ENCODE data around the gene PHAF1.

The PHAF1 gene

DNA sequence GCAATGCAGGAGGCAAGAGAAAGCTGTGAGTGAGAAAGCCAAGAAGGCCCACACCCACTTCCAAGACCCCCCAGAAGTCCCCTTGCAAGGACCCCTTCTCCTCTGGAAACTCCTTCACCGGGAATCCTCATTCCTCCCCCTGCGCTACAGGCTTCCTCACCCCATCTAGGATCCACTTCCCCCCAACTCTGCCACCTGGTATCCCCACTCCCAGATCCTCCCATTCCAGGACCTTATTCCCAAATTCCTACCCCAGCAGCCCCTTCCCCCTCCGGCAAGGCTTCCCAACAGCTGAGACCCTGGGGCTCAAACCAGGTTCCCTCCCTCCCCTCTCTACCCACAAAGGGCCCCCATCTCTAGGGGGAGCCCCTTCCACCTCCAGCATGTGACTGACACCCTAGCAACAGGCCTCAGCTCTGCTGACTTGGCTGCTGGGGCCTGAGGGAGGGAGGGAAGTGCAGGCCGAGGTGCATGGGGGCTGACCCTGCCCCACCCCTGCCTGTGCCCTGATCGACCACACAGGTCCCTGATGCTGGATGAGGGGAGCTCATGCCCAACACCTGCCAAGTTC is 56.9 kb downstream of the PHAF1 start:
- peak overlapping the region; percentile 80 for H3K27ac Mint-ChIP-seq
- intact Hi-C loops (cut with micrococcal nuclease), result no loop called here
- H3K4me3 Mint-ChIP-seq, result peak overlapping the region; percentile 57
- no peaks in the 10 kb centered on the region for H3K9me3 Mint-ChIP-seq
- H3K27me3 Mint-ChIP-seq, result peaks cover 77% of the 10 kb centered on the region
- H3K36me3 Mint-ChIP-seq (ENCODE audit: low read depth), result peaks cover 45% of the 10 kb centered on the region
- H3K4me1 Mint-ChIP-seq (ENCODE audit: low read depth), result peaks cover 86% of the 10 kb centered on the region

DNA sequence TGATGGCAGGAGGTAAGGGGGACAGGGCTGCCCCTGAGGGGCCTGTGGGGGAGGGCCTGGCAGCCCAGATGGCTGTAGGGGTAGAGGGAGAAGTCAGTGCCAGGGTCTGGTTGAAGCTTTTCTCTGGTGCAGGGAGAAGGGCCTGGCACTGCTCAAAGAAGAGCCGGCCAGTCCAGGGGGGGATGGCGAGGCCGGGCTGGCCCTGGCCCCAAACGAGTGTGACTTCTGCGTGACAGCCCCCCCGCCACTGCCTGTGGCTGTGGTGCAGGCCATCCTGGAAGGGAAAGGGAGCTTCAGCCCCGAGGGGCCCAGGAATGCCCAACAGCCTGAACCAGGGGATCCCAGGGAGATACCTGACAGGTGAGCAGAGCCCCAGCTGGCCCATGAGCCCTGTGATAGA is 57.8 kb downstream of the PHAF1 start:
- H3K4me3 Mint-ChIP-seq, result no peak overlapping the region
- H3K27me3 Mint-ChIP-seq, result peaks cover 77% of the 10 kb centered on the region
- peak overlapping the region; percentile 80 for H3K27ac Mint-ChIP-seq
- no peaks in the 10 kb centered on the region for H3K9me3 Mint-ChIP-seq
- H3K4me1 Mint-ChIP-seq (ENCODE audit: low read depth), result peaks cover 89% of the 10 kb centered on the region
- peaks cover 50% of the 10 kb centered on the region for H3K36me3 Mint-ChIP-seq (ENCODE audit: low read depth)
- intact Hi-C loops (cut with micrococcal nuclease), result no loop called here

DNA sequence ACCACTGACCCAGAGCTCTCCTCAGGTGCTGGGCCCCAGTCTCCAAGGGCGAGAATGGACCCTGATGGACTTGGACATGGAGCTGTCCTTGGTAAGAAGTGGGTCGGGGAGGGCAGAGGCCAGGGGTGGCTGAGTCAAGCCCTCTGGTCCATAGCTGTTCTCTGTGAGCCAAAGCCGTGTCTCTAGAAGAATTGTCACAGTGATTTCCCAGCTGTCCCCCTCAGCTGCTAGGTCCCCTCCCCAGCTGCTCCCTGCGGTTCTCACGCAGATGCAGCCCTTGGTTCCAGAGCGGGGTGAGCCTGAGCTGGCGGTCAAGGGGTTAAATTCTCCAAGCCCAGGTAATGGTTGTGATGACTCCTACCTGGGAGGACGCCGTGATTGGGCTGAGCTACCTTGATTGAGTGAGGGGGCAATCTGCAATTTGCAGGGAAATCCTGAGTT is 59.3 kb downstream of the PHAF1 start:
- peaks cover 75% of the 10 kb centered on the region for H3K27me3 Mint-ChIP-seq
- no peak overlapping the region for H3K4me3 Mint-ChIP-seq
- peaks cover 88% of the 10 kb centered on the region for H3K4me1 Mint-ChIP-seq (ENCODE audit: low read depth)
- peak overlapping the region; percentile 88 for H3K27ac Mint-ChIP-seq
- no peaks in the 10 kb centered on the region for H3K9me3 Mint-ChIP-seq
- intact Hi-C loops (cut with micrococcal nuclease), result no loop called here
- H3K36me3 Mint-ChIP-seq (ENCODE audit: low read depth), result peaks cover 50% of the 10 kb centered on the region

DNA sequence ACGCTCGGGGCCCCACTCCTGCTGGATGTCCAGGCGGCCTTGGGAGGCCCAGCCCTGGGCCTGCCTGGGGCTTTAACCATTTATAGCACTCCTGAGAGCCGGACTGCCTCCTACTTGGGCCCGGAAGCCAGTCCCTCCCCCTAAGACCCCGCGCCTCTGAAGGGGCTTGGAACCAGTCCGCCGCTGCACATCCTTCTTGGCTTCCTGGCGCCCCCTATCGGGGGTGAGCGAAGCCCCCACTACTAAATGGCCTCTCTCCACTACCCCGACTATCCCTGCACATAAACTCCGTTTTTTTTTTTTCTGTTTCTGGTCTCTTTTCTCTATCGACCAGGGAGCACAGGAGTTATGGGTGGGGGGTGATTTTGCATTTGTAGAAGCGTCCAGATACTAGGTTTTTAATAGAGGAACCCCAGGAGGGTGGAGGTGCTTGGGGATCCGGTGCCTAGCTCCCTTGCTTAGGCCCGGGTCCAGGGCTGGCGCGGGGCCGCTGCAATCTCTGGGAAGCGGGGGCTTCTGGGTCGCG is 60.0 kb downstream of the PHAF1 start:
- Mint-ChIP-seq H3K9me3 (no peaks in the 10 kb centered on the region), H3K36me3 (ENCODE audit: low read depth) (peaks cover 50% of the 10 kb centered on the region), H3K27me3 (peaks cover 78% of the 10 kb centered on the region), H3K4me3 (peak overlapping the region; percentile 72), H3K4me1 (ENCODE audit: low read depth) (peaks cover 92% of the 10 kb centered on the region), H3K27ac (peak overlapping the region; percentile 88)
- intact Hi-C loops (cut with micrococcal nuclease), result no loop called here

DNA sequence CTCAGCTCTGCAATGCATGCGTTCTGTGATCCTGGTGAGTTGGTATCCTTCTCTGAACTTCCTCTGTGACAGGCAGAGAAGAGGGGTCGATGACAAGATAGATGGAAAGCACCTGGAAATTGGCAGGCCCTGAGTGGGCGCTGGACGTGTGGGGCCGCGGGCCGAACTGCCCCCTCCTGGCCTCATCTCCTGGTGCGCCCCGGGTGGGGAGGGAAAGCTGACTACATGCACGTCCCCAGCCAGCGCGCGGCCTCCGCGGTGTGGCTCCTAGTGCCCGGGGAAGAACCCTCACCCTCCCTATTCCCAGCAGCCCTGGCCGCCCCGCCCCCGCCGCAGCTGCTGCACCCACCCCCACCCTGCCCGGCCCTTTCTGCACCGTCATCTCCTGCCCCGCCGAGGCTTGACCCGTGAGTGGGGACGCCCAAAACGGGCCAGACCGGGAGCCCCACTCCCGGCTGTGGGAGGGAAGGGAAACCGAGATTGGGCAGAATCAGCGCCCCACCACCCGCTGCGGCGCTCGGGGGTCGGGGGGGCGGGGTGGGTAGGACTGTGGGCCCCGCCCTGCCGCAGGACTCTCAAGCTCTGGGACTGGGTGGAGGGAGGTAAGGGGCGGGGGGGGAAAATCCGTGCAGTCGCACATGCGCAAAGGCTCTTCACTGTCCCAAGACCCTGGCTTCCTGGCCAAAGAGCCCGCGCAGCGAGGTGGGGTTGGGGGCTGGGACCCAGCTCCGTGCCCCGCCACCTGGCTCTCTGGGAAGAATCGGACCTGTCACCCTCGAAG is 60.6 kb downstream of the PHAF1 start, which contains the start of gene NOL3:
TSS of gene NOL3 (plus strand) at position 371 of the 781 bp plus-strand sequence.
- intact Hi-C loops (cut with micrococcal nuclease), result no loop called here

GRCh38 chr16:67170949-67171649 is 61.4 kb downstream of the PHAF1 start:
- Mint-ChIP-seq H3K27ac (peak overlapping the region; percentile 88), H3K36me3 (ENCODE audit: low read depth) (peaks cover 55% of the 10 kb centered on the region), H3K4me3 (peak overlapping the region; percentile 66), H3K27me3 (peaks cover 77% of the 10 kb centered on the region), H3K9me3 (no peaks in the 10 kb centered on the region), H3K4me1 (ENCODE audit: low read depth) (peaks cover 80% of the 10 kb centered on the region)
- intact Hi-C loops (cut with micrococcal nuclease), result no loop called here

More for the DNA sequence above, 60.6 kb downstream of the PHAF1 start, which contains the start of gene NOL3:
- H3K27ac Mint-ChIP-seq, result peak within 1 kb of the TSS; percentile 88
- no peaks in the 10 kb centered on the region for H3K9me3 Mint-ChIP-seq
- H3K4me3 Mint-ChIP-seq, result peak within 1 kb of the TSS; percentile 72
- peaks cover 87% of the 10 kb centered on the region for H3K4me1 Mint-ChIP-seq (ENCODE audit: low read depth)
- H3K36me3 Mint-ChIP-seq (ENCODE audit: low read depth), result peaks cover 50% of the 10 kb centered on the region
- H3K27me3 Mint-ChIP-seq, result peaks cover 78% of the 10 kb centered on the region

GRCh38 chr16:67173323-67173722 is 63.6 kb downstream of the PHAF1 start:
- Mint-ChIP-seq H3K36me3 (ENCODE audit: low read depth) (peaks cover 49% of the 10 kb centered on the region), H3K4me3 (peak overlapping the region; percentile 84), H3K4me1 (ENCODE audit: low read depth) (peaks cover 70% of the 10 kb centered on the region), H3K9me3 (no peaks in the 10 kb centered on the region), H3K27me3 (peaks cover 75% of the 10 kb centered on the region), H3K27ac (peak overlapping the region; percentile 88)
- intact Hi-C loops (cut with micrococcal nuclease), result no loop called here

- Mint-ChIP-seq H3K4me1 (ENCODE audit: low read depth) (peaks cover 70% of the 10 kb centered on the region), H3K27ac (peak overlapping the region; percentile 88)
- intact Hi-C loops (cut with micrococcal nuclease), result no loop called here
Measured at GRCh38 chr16:67173808-67174705, 64.3 kb downstream of the PHAF1 start.

DNA sequence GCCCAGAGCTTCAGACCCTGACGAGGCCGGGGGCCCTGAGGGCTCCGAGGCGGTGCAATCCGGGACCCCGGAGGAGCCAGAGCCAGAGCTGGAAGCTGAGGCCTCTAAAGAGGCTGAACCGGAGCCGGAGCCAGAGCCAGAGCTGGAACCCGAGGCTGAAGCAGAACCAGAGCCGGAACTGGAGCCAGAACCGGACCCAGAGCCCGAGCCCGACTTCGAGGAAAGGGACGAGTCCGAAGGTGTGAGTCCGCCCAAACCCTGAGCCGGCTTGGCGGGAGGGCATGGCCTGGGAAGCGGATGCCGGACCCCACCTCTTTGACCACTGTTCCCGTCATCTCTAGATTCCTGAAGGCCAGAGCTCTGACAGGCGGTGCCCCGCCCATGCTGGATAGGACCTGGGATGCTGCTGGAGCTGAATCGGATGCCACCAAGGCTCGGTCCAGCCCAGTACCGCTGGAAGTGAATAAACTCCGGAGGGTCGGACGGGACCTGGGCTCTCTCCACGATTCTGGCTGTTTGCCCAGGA is 65.0 kb downstream of the PHAF1 start:
- H3K27ac Mint-ChIP-seq, result peak overlapping the region; percentile 88
- peaks cover 66% of the 10 kb centered on the region for H3K4me1 Mint-ChIP-seq (ENCODE audit: low read depth)
- H3K4me3 Mint-ChIP-seq, result peak overlapping the region; percentile 84
- peaks cover 76% of the 10 kb centered on the region for H3K27me3 Mint-ChIP-seq
- intact Hi-C loops (cut with micrococcal nuclease), result no loop called here
- H3K9me3 Mint-ChIP-seq, result no peaks in the 10 kb centered on the region
- peaks cover 51% of the 10 kb centered on the region for H3K36me3 Mint-ChIP-seq (ENCODE audit: low read depth)

More at GRCh38 chr16:67173808-67174705, 64.3 kb downstream of the PHAF1 start:
- H3K36me3 Mint-ChIP-seq (ENCODE audit: low read depth), result peaks cover 46% of the 10 kb centered on the region
- peaks cover 74% of the 10 kb centered on the region for H3K27me3 Mint-ChIP-seq
- peak overlapping the region; percentile 84 for H3K4me3 Mint-ChIP-seq
- H3K9me3 Mint-ChIP-seq, result no peaks in the 10 kb centered on the region

GRCh38 chr16:67176662-67177061 is 66.9 kb downstream of the PHAF1 start:
- intact Hi-C loops (cut with micrococcal nuclease), result no loop called here
- peaks cover 72% of the 10 kb centered on the region for H3K27me3 Mint-ChIP-seq
- H3K27ac Mint-ChIP-seq, result no peak overlapping the region
- no peaks in the 10 kb centered on the region for H3K9me3 Mint-ChIP-seq
- peaks cover 46% of the 10 kb centered on the region for H3K36me3 Mint-ChIP-seq (ENCODE audit: low read depth)
- H3K4me1 Mint-ChIP-seq (ENCODE audit: low read depth), result peaks cover 50% of the 10 kb centered on the region
- H3K4me3 Mint-ChIP-seq, result no peak overlapping the region

DNA sequence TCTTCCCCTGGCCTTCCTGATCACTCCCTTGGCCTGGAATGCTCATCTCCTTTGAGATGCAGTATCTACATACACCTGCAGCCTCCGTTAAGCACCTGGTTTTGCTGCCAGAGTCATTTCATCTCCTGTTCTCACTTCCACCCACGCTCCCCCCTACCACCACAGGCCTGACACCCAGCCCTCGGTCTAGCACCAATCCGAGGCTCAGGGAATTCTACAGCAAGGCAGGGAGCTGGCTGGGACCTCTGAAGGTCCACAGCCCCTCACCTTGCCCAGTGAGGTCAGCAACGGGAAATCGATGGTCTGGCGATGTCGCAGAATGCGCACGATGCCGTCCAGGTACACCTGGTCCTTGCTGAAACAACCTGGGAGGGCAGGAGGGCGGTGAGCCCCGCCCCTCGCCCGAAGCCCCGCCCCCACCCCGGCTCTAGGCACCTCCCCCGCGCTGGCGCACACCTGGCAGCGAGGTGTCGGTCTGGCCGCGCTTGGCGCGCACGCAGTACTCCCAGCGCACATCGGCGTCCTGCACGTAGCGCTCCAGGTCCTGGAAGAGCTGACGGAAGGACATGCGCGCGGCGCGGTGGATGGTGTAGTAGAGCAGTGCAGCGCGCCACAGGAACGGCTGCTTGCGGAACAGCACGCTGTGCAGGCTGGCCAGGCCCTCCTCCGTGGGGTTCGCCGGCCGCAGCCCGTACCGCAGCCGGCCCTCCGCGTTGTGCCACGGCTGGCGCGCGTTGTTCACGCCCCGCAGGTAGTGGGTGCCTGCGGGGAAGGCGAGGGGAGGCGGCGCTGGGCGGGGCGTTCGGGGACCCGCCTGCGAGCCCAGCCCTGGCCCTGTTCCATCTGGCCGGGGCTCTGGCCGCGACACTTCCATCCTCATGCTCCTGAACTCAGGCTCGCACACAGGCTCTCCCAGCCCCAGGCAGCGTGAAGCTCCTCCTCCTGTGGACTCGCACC is 68.3 kb downstream of the PHAF1 start:
- H3K4me3 Mint-ChIP-seq, result peak overlapping the region; percentile 66

GRCh38 chr16:67179421-67180080 is 69.8 kb downstream of the PHAF1 start:
- no peak overlapping the region for H3K4me3 Mint-ChIP-seq
- no peak overlapping the region for H3K27ac Mint-ChIP-seq
- H3K4me1 Mint-ChIP-seq (ENCODE audit: low read depth), result peaks cover 23% of the 10 kb centered on the region
- no peaks in the 10 kb centered on the region for H3K9me3 Mint-ChIP-seq
- intact Hi-C loops (cut with micrococcal nuclease), result no loop called here
- H3K36me3 Mint-ChIP-seq (ENCODE audit: low read depth), result peaks cover 41% of the 10 kb centered on the region
- peaks cover 48% of the 10 kb centered on the region for H3K27me3 Mint-ChIP-seq

More for the DNA sequence above, 68.3 kb downstream of the PHAF1 start:
- intact Hi-C loops (cut with micrococcal nuclease), result no loop called here
- no peak overlapping the region for H3K27ac Mint-ChIP-seq
- peaks cover 60% of the 10 kb centered on the region for H3K27me3 Mint-ChIP-seq
- H3K4me1 Mint-ChIP-seq (ENCODE audit: low read depth), result peaks cover 38% of the 10 kb centered on the region
- H3K36me3 Mint-ChIP-seq (ENCODE audit: low read depth), result peaks cover 41% of the 10 kb centered on the region
- H3K9me3 Mint-ChIP-seq, result no peaks in the 10 kb centered on the region

Measured in dendritic cell treated with granulocyte-macrophage colony-stimulating factor and Interleukin-4, amounts not matched to agents 40 ng/mL and 50 ng/mL, for 4 days (primary cell).